Measurements from ENCODE around the gene VDR. TPM values are rescaled to one million over a fixed set of nuclear protein-coding genes. Genes with fewer than 3 reads are reported as not detected.

VDR gene
- total RNA-seq, 4 donors from 2014 or later: 62.3 to 191 (median 117) TPM

DNA sequence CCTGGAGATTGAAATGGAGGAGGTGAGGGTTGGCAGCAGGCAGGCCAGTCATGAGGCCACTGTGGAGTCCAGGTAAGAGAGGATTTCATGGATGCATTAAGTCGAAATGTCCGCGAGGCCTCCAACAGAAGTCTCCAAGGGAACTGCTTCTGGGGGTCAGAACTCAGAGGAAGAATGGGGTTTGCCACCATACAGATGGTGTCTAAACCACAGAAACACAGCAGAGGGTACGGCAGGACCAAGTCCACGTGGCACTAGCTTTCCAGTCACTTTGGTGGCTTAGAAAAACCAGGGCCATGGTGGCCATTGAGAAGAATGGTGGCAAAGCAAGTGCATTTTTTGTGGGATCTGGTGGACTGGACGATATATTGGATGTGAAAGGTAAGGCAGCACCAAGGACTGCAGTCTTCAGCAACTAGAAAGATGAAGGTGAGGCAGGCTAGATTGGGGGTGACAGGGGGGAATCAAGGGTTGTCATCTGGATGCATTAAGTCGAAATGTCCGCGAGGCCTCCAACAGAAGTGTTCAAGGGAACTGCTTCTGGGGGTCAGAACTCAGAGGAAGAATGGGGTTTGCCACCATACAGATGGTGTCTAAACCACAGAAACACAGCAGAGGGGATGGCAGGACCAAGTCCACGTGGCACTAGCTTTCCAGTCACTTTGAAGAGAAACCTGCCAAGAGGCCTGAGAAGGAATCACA lies 36.1 kb upstream of the VDR start:
- 82 to 91% methylated on average over 5 to 10 of the region's 10 CpGs for WGBS, 2 donors (ENCODE audit: low coverage in 1 of 2)
- in situ Hi-C loops (cut with MboI; ENCODE audit: low pct_ligation_motif_present in 1 of 4, low pct_unique_long_range_greater_than_20kb in 1 of 4, low sequenced_read_pairs in 3 of 4) (no loop called here), intact Hi-C loops (cut with DNase I; ENCODE audit: low total_unique reads) (no loop called here)
- no peak for TF ChIP-seq EP300 (IDR thresholded peaks at IDR 0.05; ENCODE audit: low read depth)
- no peak for TF ChIP-seq POLR2A (IDR thresholded peaks at IDR 0.05)
- no peak for TF ChIP-seq CTCF (IDR thresholded peaks at IDR 0.05)
- TF ChIP-seq POLR2AphosphoS5 (IDR thresholded peaks at IDR 0.05): no peak
- H3K27me3 ChIP-seq: peaks cover 6% of the 10 kb centered on the region
- no peak overlapping the region for H3K27ac ChIP-seq
- peaks cover 5 to 45% (median 11%) of the 10 kb centered on the region in 4 donors for H3K4me1 ChIP-seq
- DNase-seq: no peak
- no peak overlapping the region for H3K4me3 ChIP-seq
- H3K36me3 ChIP-seq: no peaks in the 10 kb centered on the region
- no peaks in the 10 kb centered on the region for H3K9me3 ChIP-seq

DNA sequence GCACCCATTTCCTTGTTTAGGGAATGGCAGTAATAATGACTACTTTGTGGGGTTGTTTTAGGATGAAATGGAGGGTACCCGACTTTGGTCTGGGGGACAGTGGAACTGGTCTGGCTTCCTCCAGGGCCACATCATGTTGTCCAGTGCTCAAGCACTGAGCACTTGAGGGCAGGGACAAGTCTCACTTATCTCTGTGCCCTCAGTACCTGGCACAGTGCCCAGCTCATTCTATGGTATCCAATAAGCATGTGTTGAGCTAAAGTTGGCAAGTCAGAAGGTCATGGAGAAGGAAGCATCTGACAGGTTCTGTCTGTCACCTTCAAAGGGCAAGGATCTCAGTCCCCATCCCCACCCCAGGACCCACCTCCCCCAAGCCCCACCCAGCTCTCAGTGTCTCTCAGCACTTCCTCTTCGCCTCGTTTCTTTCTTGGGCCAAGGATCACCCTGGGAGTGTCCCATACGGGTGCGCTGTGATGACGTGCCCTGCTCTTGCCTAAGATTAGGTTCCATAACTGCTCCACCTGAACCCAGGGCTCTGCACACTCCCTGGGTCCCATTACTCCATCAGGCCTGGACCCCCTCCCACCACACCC lies 34.3 kb upstream of the VDR start:
- peak overlapping the region; percentile 50 to 72 (median 56) for H3K27ac ChIP-seq
- intact Hi-C loops (cut with DNase I; ENCODE audit: low total_unique reads) (no loop called here), in situ Hi-C loops (cut with MboI; ENCODE audit: low pct_ligation_motif_present in 1 of 4, low pct_unique_long_range_greater_than_20kb in 1 of 4, low sequenced_read_pairs in 3 of 4) (no loop called here)
- 52% methylated on average over 6 of the region's 6 CpGs; no CpG with 5 or more reads in 1 of the 2 donors for WGBS, 2 donors (ENCODE audit: low coverage in 1 of 2)
- no peaks in the 10 kb centered on the region for H3K9me3 ChIP-seq
- DNase-seq: peak; percentile 83
- peaks cover 3 to 36% (median 9%) of the 10 kb centered on the region in 4 donors for H3K4me1 ChIP-seq
- TF ChIP-seq POLR2A (IDR thresholded peaks at IDR 0.05) (no peak), CTCF (IDR thresholded peaks at IDR 0.05) (no peak), POLR2AphosphoS5 (IDR thresholded peaks at IDR 0.05) (peak in 2 of 3 donors; percentile 31 to 40)
- no peaks in the 10 kb centered on the region for H3K36me3 ChIP-seq
- H3K27me3 ChIP-seq: peaks cover 6% of the 10 kb centered on the region
- no peak overlapping the region for H3K4me3 ChIP-seq

DNA sequence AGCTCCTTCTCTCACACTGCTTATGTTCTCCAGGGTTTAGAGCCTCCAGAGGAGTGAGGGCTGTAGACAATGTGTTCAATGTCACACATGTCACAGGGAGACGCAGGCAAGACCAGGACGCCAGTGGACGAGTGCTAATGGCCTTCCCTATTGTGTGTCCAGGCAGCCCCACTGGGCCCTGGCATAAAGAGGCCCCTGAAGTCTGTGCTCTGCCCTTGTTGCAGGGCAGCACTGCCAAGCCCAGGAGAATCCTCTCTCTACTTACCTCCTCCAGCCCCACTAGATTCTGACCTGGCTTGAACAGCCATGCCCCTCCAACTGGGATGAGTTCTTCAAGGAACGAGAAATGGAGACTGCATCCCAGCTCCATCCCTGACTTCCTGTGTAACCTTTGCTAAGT lies 33.8 kb upstream of the VDR start:
- intact Hi-C loops (cut with DNase I; ENCODE audit: low total_unique reads) (no loop called here), in situ Hi-C loops (cut with MboI; ENCODE audit: low pct_ligation_motif_present in 1 of 4, low pct_unique_long_range_greater_than_20kb in 1 of 4, low sequenced_read_pairs in 3 of 4) (no loop called here)
- TF ChIP-seq POLR2A (IDR thresholded peaks at IDR 0.05) (no peak), EP300 (IDR thresholded peaks at IDR 0.05; ENCODE audit: low read depth) (no peak), POLR2AphosphoS5 (IDR thresholded peaks at IDR 0.05) (no peak), CTCF (IDR thresholded peaks at IDR 0.05) (no peak)
- H3K4me3 ChIP-seq: no peak overlapping the region
- H3K27ac ChIP-seq: peak overlapping the region; percentile 50 to 72 (median 56)
- 88% methylated on average over 4 of the region's 4 CpGs; no CpG with 5 or more reads in 1 of the 2 donors for WGBS, 2 donors (ENCODE audit: low coverage in 1 of 2)
- peaks cover 6% of the 10 kb centered on the region for H3K27me3 ChIP-seq
- no peaks in the 10 kb centered on the region for H3K36me3 ChIP-seq
- no peaks in the 10 kb centered on the region for H3K9me3 ChIP-seq
- DNase-seq: no peak
- peaks cover 3 to 32% (median 7%) of the 10 kb centered on the region in 4 donors for H3K4me1 ChIP-seq

- Histone ChIP-seq H3K9me3 (no peaks in the 10 kb centered on the region), H3K4me3 (no peak overlapping the region), H3K36me3 (no peaks in the 10 kb centered on the region), H3K27ac (peak overlapping the region in 2 of 4 donors; percentile 50 to 72), H3K4me1 (peaks cover 1 to 29% (median 4%) of the 10 kb centered on the region in 4 donors), H3K27me3 (peaks cover 6% of the 10 kb centered on the region)
- TF ChIP-seq POLR2AphosphoS5 (IDR thresholded peaks at IDR 0.05) (no peak), POLR2A (IDR thresholded peaks at IDR 0.05) (no peak), CTCF (IDR thresholded peaks at IDR 0.05) (no peak), EP300 (IDR thresholded peaks at IDR 0.05; ENCODE audit: low read depth) (no peak)
- intact Hi-C loops (cut with DNase I; ENCODE audit: low total_unique reads) (no loop called here), in situ Hi-C loops (cut with MboI; ENCODE audit: low pct_ligation_motif_present in 1 of 4, low pct_unique_long_range_greater_than_20kb in 1 of 4, low sequenced_read_pairs in 3 of 4) (no loop called here)
- 82 to 100% methylated on average over 1 of the region's 1 CpG for WGBS, 2 donors (ENCODE audit: low coverage in 1 of 2)
- no peak for DNase-seq
Observed at GRCh38 chr12:47938093-47938492, 33.3 kb upstream of the VDR start.

Data from transverse colon (tissue), 4 donors.